Left renal pelvis (tissue), 4 donors: ENCODE data around the gene NADSYN1. TPM values are rescaled to one million over a fixed set of nuclear protein-coding genes. Genes with fewer than 3 reads are reported as not detected.

Experiments
- DNase-seq, 4 donors: peaks; one replicate each; pipeline ENCODE4 v3.0.0-alpha.2; 2013; ENCODE audit warnings: low read depth in 4 of 4, low spot score in 3 of 4
- polyA plus RNA-seq, 4 donors: library from polyadenylated mRNA; unstranded; fragments of 120-200 nt; gene quantifications; one replicate each; pipeline ENCODE4 v1.2.1, GENCODE V29; 2013; ENCODE audit not compliant: insufficient read length in 4 of 4

NADSYN1 gene
- polyA plus RNA-seq, 4 donors: 27.3 to 63.3 (median 37.5) TPM

GRCh38 chr11:71489311-71490043 lies 36.5 kb downstream of the NADSYN1 start:
- no peak for DNase-seq

- DNase-seq: no peak
These were observed 37.2 kb downstream of the NADSYN1 start for GRCh38 chr11:71490044-71490730.

- DNase-seq: no peak
These were observed 37.9 kb downstream of the NADSYN1 start for GRCh38 chr11:71490731-71491390.

DNA sequence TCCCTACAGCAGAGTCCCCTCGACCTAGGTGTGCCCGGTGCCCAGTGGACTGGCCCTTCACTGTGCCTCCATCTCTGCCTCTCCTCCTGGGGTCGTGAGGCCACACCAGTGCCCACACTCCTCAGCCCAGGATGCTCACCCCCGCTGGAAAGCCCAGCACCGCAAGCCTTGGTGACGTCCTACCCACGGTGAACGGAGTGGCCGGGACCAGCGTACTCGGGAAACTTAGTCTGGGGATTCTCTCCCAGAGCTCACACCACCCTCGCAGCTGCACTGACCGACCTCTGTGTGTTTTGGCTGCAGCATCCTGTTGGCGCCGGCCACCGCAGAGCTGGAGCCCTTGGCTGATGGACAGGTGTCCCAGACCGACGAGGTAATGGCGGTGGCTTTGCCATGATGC lies 38.5 kb downstream of the NADSYN1 start:
- DNase-seq: no peak

DNA sequence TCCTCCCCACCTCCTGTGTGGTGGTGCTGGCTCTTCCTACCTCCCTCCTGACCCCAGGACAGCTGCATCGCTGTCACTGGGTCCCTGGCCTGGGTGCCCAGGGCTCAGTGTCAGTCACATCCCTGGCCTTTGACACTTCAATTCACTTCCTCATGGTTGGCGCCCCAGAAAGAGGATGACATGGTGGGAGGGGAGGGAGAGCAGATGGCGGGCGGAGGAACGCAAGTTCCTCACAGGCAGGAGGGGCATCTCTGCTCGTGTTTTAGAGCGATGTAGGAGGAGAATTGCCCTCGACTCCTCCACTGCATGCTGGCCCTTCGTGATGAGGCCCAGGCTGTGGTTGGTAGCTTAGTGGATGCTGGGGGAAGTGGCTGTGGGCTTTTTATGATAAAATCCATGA lies 38.9 kb downstream of the NADSYN1 start:
- no peak for DNase-seq

- DNase-seq: no peak
These were observed 42.6 kb downstream of the NADSYN1 start for GRCh38 chr11:71495286-71496230.

DNA sequence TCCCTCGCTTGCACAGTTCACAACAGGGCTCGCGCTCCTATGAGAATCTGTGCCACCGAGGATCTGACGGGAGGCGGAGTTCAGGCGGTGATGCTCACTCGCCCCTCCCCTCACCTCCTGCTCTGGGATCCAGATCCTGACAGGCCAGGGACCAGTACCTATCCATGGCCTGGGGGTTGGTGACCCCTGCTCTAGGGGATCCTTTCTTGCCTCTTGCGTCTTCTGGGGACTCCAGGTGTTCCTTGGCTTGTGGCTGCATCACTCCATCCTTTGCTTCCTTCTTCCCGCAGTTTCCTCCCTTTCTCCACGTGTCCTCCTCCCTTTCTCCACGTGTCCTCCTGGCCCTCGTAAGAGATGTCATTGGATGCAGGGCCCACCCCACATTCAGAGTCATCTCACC lies 43.4 kb downstream of the NADSYN1 start:
- no peak for DNase-seq

DNA sequence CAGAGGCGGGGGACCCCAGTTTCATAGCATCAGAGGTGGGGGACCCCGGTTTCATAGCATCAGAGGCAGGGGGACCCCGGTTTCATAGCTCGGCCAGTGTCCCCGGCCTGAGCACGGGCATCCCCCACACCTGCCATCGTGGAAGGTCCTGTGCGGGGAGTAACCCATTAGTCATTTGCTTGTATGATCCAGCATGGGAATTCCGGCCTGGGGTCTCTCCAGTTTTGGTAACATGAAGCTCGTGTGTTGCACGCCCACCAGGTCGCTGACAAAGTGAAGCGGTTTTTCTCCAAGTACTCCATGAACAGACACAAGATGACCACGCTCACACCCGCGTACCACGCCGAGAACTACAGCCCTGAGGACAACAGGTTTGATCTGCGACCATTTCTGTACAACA lies 45.1 kb downstream of the NADSYN1 start:
- no peak for DNase-seq

DNA sequence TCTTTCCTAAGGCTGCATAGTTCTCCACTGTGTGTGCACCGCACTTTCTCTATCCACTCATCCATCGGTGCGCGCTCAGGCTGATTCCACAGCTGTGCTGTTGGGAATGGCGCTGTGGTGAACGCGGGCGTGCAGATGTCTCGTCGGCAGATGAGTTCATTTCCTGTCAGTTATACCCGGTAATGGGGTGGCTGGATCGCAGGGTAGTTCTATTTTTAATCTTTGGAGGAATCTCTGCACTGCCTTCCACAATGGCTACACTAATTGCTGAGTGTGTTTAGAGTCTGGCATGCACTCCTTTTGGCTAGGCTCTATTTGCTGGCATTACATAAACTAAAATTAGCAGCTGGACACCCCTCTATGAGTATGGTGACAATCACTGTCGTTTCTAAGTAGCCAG lies 46.1 kb downstream of the NADSYN1 start:
- no peak for DNase-seq

DNA sequence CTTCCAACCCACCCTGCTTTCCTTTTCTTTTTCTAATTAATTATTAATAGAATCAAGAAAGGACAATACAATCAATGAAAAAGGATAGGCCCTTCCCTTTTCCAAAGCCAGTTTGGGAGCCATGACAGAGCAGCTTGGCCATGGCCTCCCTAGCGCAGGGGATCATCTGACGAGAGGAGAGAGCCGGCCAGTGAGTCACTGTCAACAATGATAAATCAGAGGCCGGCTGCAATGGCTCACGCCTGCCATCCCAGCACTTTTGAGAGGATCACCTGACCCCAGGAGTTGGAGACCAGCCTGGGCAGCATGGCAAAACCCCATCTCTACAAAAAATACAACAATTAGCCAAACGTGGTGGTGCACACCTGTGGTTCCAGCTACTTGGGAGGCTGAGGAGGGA lies 46.5 kb downstream of the NADSYN1 start:
- no peak for DNase-seq

GRCh38 chr11:71500601-71501021 lies 47.6 kb downstream of the NADSYN1 start:
- DNase-seq: no peak

GRCh38 chr11:71501071-71501985 lies 48.3 kb downstream of the NADSYN1 start:
- DNase-seq: no peak

DNA sequence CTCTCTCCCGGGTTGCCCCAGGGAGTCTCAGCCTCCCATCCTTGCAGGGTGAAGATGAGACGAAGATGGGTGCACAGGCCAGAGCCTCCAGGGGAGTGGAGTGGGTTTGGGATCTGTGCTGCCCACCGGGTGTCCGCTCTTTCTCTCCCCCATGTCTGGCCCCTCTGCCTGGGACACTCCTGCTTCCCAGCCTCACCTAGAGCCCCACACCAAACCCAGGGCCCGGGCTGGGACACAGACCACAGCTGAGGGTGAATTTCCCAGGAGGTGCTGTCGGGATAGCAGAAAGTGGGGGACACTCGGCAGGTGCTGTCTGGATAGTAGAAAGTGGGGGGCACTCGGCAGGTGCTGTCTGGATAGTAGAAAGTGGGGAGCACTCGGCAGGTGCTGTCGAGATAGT lies 49.0 kb downstream of the NADSYN1 start:
- DNase-seq: no peak

DNA sequence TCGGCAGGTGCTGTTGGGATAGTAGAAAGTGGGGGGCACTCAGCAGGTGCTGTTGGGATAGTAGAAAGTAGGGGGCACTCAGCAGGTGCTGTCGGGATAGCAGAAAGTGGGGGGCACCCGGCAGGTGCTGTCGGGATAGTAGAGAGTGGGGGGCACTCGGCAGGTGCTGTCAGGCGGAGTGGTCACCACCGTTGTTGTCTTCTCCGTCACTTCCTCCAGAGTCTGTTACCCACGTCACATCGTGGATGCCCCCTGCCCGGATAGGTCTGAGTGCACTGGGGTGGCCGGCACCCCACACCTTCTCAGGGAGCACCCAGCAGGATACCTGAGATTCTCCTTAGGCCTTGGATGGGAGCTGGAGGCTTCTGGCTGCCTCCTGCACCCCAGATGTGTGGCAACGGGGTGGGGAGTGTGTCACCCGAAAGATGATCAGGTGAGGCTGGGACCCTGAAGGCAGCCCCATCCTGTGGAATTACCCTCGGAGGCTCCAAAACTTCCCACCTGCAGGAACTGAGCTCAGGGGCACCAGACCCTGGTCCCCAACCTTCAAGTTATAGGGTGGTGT lies 50.0 kb downstream of the NADSYN1 start:
- no peak for DNase-seq

GRCh38 chr11:71504531-71504930 lies 51.5 kb downstream of the NADSYN1 start:
- DNase-seq: no peak

- no peak for DNase-seq
These were observed 52.0 kb downstream of the NADSYN1 start for GRCh38 chr11:71505001-71505400.

GRCh38 chr11:71505781-71506180 lies 52.8 kb downstream of the NADSYN1 start:
- no peak for DNase-seq

DNA sequence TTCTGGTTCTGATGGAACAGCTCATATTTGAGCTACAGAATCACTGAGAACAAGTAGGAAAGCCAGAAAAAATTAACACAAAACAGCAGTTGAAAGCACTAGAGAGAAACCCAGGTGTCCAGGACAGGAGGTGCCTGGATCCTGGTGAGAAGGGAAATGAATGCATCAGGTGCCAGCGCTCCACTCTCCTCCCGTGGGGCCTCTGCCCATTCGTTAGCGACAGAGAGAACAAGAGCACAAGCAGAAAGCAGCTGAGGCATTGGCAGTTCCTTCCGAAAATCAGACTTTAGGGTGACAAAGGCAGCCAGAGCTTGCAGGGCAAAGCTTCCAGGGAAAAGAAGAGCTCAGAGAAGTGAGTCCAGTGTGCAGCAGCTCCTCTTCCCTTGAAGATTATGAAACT lies 54.1 kb downstream of the NADSYN1 start:
- no peak for DNase-seq
